T-helper 1 cell treated with Interleukin-12 subunit alpha and Interleukin-12 subunit beta and Interleukin-4 antibody, amounts not matched to agents 30 μg/mL and 1 μg/mL, for 36 hours (primary cell): ENCODE data around the gene BTBD6.

Experiments used
- H3K27ac Mint-ChIP-seq: one replicate; pipeline ENCODE4 v1.8.0; 2021; ENCODE audit warnings: mild to moderate bottlenecking, mixed read lengths
- H3K27me3 Mint-ChIP-seq: one replicate; pipeline ENCODE4 v1.8.0; 2021; ENCODE audit warnings: low read depth, mixed read lengths
- H3K36me3 Mint-ChIP-seq: one replicate; pipeline ENCODE4 v1.8.0; 2021; ENCODE audit warnings: low read depth, mixed read lengths
- H3K4me1 Mint-ChIP-seq: one replicate; pipeline ENCODE4 v1.8.0; 2021; ENCODE audit warnings: low read depth, mixed read lengths
- H3K4me3 Mint-ChIP-seq: one replicate; pipeline ENCODE4 v1.8.0; 2021; ENCODE audit warnings: mild to moderate bottlenecking, moderate library complexity, mixed read lengths
- H3K9me3 Mint-ChIP-seq: one replicate; pipeline ENCODE4 v1.8.0; 2021; ENCODE audit warnings: mixed read lengths

BTBD6 gene

DNA sequence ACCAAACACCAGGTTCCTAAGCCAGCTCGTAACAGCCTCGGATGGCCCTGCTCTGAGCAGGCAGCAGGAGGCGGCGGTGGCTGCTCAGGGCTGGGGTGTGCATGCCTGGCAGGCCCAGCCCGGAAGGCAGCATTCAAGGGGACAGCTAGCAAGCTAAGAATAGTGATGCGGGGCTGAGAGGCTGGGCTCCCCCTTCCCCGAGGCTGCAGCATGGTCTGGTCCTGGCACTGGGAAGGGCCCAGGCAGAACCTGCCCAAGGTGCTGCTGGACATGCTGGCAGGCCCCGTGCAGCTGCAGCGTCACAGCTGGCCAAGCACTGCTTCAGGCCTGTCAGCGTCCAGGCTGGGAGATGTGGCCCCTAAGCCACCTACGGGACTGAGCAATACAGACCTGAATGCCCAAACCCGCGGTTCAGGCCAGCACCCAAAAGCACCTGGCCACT, 40.9 kb upstream of the BTBD6 start:
- Mint-ChIP-seq H3K27me3 (no peaks in the 10 kb centered on the region), H3K27ac (no peak overlapping the region), H3K4me1 (no peaks in the 10 kb centered on the region), H3K36me3 (peaks cover 3% of the 10 kb centered on the region), H3K9me3 (no peaks in the 10 kb centered on the region), H3K4me3 (no peak overlapping the region)

DNA sequence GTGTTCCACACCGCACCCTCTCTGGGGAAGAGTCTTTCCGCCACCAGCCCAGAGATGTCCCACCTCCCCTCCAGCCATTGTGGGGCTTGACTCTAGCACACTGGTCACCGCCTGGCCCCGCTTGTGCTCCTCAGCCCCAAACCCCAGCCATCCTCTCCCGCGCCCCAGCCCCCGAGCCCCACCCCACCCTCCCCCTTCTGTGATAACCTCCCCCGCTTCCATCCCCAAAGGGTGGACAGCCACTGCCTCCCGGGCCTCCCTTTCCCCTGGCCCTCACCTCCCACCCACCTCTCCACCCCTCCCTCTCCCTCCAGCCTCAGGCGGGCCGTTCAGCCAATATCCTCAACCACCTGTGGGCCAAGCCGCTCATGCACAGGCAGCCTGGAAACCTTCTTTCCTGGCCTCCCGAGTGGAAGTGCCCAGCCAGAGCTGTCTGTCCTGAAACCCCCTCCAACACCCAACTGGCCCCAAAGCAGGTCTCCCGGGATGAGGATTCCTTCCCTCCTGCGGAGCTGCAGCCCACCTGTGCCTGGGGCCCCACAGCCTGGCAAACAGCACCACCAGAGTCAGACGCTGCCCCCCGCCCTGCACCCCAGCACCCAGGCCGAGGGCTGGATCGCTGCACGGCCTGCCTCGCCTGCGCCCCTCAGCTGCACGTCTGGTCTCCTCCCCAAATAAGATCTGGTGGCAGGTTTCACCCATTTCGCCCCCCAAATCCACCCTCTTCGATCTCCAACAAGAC, 40.2 kb upstream of the BTBD6 start:
- H3K36me3 Mint-ChIP-seq, result peaks cover 3% of the 10 kb centered on the region
- no peaks in the 10 kb centered on the region for H3K9me3 Mint-ChIP-seq
- H3K4me3 Mint-ChIP-seq, result no peak overlapping the region
- no peaks in the 10 kb centered on the region for H3K27me3 Mint-ChIP-seq
- no peak overlapping the region for H3K27ac Mint-ChIP-seq
- H3K4me1 Mint-ChIP-seq, result no peaks in the 10 kb centered on the region

DNA sequence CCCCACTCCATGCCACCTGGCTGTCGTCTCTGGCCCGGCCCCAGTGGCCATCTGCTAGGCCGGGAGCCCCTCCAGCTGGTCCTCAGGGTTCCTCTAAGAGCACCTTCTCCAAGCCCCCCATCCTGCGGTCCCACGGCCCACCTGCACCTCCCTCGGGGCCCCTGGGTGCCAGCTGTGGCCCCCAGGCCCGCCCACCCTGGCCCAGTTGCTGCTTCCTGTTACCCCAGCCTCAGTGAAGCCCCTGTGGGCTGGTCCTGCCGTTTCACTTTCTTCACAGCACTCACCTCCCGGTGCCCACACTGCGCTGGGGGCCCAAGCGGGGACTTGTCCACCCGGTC, 39.6 kb upstream of the BTBD6 start:
- H3K4me1 Mint-ChIP-seq, result no peaks in the 10 kb centered on the region
- H3K27me3 Mint-ChIP-seq, result no peaks in the 10 kb centered on the region
- no peak overlapping the region for H3K4me3 Mint-ChIP-seq
- no peaks in the 10 kb centered on the region for H3K9me3 Mint-ChIP-seq
- H3K36me3 Mint-ChIP-seq, result peaks cover 3% of the 10 kb centered on the region
- H3K27ac Mint-ChIP-seq, result no peak overlapping the region

DNA sequence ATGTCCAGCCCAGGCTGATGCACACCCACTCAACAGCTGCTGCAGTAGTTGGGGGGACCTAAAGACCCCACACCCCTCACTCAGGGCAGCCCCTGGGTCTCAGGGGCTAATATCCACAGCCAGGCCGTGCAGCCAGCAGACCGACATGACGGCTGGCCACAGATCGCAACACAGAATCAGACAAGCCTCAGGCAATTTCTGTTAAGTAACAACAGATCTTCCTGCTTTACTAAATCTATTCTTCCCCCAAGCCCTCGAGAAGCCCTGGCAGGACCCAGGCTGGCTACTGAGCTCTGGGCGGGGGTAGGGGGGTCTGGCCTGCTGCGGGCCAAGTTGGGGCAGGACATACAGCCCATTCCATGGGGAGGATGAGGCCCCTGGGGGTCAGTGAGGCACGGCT, 39.2 kb upstream of the BTBD6 start:
- peaks cover 3% of the 10 kb centered on the region for H3K36me3 Mint-ChIP-seq
- no peak overlapping the region for H3K4me3 Mint-ChIP-seq
- H3K27me3 Mint-ChIP-seq, result no peaks in the 10 kb centered on the region
- no peaks in the 10 kb centered on the region for H3K4me1 Mint-ChIP-seq
- no peak overlapping the region for H3K27ac Mint-ChIP-seq
- no peaks in the 10 kb centered on the region for H3K9me3 Mint-ChIP-seq

DNA sequence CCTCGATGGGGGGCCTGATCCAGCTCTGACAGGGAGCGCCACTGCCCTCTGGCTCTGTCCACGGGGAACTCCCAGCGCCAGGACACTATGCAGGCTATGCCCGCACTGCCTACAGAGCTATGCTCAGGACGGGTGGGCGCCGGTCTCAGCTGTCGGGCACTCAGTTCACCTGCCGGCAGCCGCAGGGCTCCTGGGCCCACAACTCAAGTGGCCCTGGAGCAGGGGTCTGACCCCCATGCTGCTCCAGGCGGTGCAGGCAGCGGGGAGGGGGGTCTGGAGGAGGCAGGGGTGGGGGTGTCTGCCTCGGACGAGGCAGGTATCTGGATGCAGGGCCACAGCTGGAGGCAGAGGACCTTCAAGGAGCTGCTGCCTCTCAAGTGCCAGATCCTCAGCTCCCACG, 38.7 kb upstream of the BTBD6 start:
- no peaks in the 10 kb centered on the region for H3K4me1 Mint-ChIP-seq
- H3K27me3 Mint-ChIP-seq, result no peaks in the 10 kb centered on the region
- no peak overlapping the region for H3K27ac Mint-ChIP-seq
- peaks cover 3% of the 10 kb centered on the region for H3K36me3 Mint-ChIP-seq
- H3K9me3 Mint-ChIP-seq, result no peaks in the 10 kb centered on the region
- H3K4me3 Mint-ChIP-seq, result no peak overlapping the region

DNA sequence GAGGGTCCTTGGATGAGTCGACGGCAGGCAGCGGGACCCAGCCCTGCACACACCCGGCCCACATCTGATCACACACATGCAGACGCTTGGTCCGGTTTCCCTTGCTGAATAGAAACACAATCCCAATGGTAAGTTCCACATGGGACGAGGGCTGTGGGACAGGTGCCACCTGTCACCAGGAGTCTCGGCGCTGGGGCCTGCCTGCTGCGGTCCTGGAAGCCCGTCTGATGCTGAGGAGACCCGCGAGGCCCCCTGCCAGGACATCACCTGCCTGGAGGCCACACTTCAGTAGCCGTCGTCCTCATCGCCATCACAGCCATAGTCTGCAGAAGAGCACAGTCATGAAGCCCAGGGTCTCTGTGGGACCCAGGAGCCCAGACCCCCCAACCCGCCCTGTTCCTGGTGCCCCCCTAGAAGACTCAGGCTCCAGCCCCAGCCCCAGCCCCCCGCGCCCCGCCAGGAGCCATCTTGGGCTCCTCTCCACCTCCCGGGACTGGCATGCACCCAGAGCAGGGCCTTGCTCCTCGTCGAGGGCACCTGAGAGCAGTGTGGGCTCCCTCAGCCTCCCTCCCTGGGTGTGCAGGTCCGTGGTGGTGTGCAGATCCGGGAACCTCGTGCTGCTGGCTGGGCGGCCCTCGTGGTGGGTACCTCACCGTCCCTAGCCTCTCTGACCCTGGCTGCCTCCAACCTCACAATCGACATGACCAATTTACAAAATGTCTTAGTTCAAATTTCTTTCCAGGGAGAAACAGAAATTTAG, 37.9 kb upstream of the BTBD6 start:
- Mint-ChIP-seq H3K4me1 (no peaks in the 10 kb centered on the region), H3K4me3 (no peak overlapping the region), H3K27ac (no peak overlapping the region), H3K36me3 (peaks cover 8% of the 10 kb centered on the region), H3K9me3 (no peaks in the 10 kb centered on the region), H3K27me3 (no peaks in the 10 kb centered on the region)

DNA sequence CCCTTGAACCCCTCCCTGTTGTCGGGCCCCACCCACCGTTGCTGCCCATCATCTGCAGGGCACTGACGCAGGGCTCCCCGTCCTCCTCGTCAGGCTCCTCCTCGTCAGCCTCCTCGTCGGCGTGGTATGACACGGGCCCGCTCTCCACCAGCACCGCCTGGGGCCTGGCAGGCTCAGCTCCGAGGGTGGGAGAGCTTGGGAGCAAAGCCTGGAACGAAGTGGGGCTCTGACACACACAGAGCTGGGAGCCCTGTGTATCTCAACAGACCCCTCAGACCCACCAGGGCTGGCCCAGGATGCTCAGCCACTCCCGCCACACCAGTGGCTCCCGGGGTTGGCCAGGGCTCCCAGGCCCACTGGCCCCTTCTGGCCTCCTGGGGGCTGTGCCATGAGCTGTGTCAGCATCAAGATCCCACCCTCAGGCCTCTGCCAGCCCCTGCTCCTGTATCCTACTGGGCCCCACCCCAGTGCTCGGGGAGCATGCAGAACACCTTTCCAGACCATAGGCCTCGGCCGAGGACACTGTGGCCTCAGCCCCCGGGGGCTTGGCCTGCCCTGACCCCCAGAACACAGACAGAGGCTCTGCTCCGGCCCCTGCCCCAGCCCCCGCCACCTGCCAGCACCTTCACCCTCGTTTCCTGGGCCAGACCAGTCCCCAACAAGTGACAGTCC, 37.1 kb upstream of the BTBD6 start:
- Mint-ChIP-seq H3K9me3 (no peaks in the 10 kb centered on the region), H3K27me3 (no peaks in the 10 kb centered on the region), H3K4me3 (no peak overlapping the region), H3K36me3 (peaks cover 8% of the 10 kb centered on the region), H3K27ac (no peak overlapping the region), H3K4me1 (no peaks in the 10 kb centered on the region)

DNA sequence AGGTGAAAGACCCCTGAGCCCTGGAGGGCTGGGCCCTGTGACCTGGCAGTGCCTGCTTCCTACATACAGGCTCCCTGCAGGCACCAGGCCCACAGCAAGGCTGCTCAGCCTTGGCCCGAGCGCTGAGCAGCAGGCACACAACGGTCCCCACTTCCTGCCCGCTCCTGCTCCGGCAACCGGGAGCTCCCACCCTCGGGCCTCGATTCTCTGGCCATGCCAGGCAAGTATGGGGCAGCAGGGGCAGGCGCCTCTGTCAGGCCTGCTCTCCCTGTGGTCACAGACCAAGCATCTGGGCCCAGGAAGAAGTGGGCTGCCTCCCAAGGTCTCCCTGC, 36.6 kb upstream of the BTBD6 start:
- Mint-ChIP-seq H3K36me3 (peaks cover 8% of the 10 kb centered on the region), H3K4me3 (no peak overlapping the region), H3K9me3 (no peaks in the 10 kb centered on the region), H3K27me3 (no peaks in the 10 kb centered on the region), H3K4me1 (no peaks in the 10 kb centered on the region), H3K27ac (no peak overlapping the region)

DNA sequence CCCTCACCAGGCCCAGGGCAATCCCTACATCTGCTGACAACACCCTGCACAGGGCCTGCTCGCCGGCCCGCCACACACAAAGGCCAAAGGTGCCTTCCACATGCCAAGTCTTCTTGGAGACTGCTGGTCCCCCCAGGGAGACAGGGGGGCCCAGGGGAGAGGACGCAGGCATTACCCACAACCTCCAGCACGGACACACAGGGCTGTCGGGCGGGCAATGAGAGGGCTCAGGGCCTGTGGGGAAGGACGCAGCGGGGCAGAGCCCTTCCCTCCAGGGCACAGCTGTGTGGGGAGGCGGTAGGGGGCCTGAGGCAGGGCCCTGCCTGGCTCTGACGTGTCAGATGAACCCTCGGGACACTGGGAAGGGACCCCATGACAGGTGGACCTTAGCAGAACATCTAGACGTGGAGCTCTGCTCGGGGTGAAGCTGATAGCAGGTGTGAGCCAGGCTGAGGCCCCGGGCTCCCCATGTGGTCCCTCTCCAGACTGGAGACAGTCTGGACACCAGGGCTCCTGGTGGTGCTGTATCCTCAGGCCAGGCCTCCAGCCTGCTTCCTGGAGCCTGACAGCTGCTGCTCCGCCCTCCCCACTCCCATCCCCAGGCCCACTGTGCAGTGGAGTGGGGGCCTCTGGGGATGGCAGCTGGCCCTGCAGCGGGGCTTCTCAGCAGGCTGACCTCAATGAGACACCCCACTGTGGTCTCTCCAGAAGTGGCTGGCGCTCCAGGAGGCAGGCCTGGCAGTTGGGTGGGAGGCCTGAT, 35.6 kb upstream of the BTBD6 start:
- H3K36me3 Mint-ChIP-seq, result peaks cover 8% of the 10 kb centered on the region
- no peaks in the 10 kb centered on the region for H3K9me3 Mint-ChIP-seq
- no peaks in the 10 kb centered on the region for H3K27me3 Mint-ChIP-seq
- H3K4me1 Mint-ChIP-seq, result no peaks in the 10 kb centered on the region
- H3K27ac Mint-ChIP-seq, result no peak overlapping the region
- no peak overlapping the region for H3K4me3 Mint-ChIP-seq

DNA sequence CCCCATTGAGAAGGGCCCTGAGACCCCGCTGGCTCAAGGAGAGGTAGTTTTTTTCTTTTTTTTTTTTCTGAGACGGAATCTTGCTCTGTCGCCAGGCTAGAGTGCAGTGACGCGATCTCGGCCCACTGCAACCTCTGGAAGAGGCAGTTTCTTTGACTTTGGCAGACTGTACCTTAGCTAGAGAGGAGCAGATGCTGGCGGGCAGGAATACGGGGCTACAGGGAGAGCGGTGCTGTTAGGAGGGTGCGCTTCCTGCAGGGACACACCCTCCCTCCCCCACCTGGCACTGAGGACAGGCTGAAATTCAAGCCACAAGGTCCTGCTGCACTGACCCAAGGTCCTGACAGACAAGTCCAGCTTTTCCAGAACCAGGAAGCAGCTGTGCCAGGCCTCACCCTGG, 35.0 kb upstream of the BTBD6 start:
- no peaks in the 10 kb centered on the region for H3K4me1 Mint-ChIP-seq
- no peak overlapping the region for H3K4me3 Mint-ChIP-seq
- no peak overlapping the region for H3K27ac Mint-ChIP-seq
- H3K36me3 Mint-ChIP-seq, result peaks cover 8% of the 10 kb centered on the region
- no peaks in the 10 kb centered on the region for H3K9me3 Mint-ChIP-seq
- H3K27me3 Mint-ChIP-seq, result no peaks in the 10 kb centered on the region

DNA sequence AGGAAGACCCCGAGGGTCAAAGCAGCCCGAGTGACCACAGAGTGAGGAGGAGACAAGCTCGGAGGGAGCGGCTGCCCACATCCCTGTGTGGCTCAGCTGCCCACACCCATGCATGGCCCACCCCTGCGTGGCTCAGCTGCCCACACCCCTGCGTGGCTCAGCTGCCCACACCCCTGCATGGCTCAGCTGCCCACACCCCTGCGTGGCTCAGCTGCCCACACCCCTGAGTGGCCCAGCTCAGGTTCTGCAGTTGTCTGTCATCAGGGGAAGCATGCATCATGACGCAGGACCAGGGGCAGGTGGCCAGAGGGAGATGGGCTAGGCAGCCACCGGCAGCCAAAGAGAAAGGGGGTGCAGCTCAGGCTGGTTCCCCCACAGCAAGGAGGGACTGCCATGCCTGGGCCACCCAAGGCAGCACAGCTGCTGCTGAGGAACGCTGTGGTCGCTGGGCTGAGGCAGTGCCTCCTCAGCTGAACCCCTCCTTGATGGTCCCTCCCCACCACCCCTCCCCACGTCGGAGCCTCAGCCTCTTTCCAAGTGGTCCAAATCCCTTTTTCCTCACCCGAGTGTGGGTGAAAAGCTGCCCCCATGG, 33.9 kb upstream of the BTBD6 start:
- no peak overlapping the region for H3K27ac Mint-ChIP-seq
- H3K36me3 Mint-ChIP-seq, result peaks cover 12% of the 10 kb centered on the region
- no peaks in the 10 kb centered on the region for H3K27me3 Mint-ChIP-seq
- no peaks in the 10 kb centered on the region for H3K9me3 Mint-ChIP-seq
- no peaks in the 10 kb centered on the region for H3K4me1 Mint-ChIP-seq
- no peak overlapping the region for H3K4me3 Mint-ChIP-seq

DNA sequence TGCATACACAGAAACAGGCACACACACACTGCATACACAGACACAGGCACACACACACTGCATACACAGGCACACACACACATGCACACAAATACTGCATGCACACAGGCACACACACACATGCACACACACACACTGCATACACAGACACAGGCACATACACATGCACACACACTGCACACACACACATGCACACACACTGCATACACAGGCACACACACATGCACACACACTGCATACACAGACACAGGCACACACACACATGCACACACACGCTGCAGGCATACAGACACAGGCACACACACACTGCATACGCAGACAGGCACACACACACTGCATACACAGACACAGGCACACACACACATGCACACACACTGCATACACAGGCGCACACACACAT, 32.7 kb upstream of the BTBD6 start:
- Mint-ChIP-seq H3K36me3 (peaks cover 11% of the 10 kb centered on the region), H3K4me3 (no peak overlapping the region), H3K27ac (no peak overlapping the region), H3K9me3 (no peaks in the 10 kb centered on the region), H3K4me1 (no peaks in the 10 kb centered on the region), H3K27me3 (no peaks in the 10 kb centered on the region)

DNA sequence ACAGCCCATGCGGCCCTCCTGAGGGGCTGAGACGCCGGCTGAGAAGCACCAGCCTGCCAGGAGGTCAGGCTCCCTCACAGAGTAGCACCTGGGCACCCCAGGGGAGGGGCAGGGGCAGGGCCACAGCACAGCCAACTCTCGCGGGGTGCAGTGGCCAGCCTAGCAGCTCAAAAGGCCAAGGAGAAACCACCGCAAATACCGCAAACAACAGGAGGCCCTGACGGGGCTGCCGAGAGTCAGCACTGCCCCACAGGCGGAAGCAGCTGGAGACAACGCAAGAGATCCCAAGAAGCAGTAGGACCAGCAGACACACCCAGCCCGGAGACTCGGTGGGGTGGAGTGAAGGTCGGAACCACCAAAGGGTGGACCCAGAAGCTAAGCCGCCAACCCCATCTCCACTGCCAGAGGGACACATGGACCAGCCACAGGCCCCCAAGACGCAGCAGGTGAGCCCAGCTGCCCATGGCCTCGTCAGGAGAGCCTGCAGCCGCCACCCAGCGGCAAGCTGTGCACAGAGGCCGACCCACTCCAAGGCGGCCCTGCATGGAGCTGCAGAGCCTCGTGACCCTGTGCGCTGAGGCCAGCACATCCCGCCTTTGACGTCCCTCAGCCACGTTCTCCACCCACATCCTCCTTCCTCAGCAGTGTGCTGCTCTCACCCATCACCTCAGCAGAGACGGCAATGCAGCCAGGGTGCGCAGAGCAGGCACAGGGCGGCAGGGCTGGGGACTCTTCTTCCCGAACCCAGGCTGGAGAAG, 31.7 kb upstream of the BTBD6 start:
- Mint-ChIP-seq H3K36me3 (peaks cover 11% of the 10 kb centered on the region), H3K4me3 (no peak overlapping the region), H3K27me3 (no peaks in the 10 kb centered on the region), H3K27ac (no peak overlapping the region), H3K9me3 (no peaks in the 10 kb centered on the region), H3K4me1 (no peaks in the 10 kb centered on the region)

DNA sequence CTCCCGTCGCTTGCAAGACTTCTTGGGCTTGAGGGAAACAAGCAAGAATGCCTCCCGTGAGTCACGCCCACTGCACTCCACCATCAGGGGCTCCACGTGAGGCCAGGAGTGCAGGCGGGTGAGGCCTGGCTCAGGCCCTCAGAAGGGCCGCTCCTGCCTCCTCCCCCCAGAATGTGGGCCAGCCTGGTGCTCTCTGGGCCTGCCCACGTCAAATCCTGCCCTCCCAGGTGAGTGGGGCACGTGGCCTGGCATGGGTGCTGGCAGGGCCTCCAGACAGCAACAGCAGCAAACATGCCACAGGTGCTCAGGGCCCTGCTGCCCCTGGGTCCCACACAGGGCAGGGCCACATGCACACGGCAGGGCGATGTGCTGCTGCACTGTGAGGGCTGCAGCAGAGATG, 30.6 kb upstream of the BTBD6 start:
- Mint-ChIP-seq H3K4me3 (no peak overlapping the region), H3K4me1 (no peaks in the 10 kb centered on the region), H3K9me3 (no peaks in the 10 kb centered on the region), H3K36me3 (peaks cover 16% of the 10 kb centered on the region), H3K27ac (no peak overlapping the region), H3K27me3 (no peaks in the 10 kb centered on the region)
